ENCODE measurements around the gene ARHGAP15. TPM values are rescaled to one million over a fixed set of nuclear protein-coding genes. Genes with fewer than 3 reads are reported as not detected.

The ARHGAP15 gene
- total and polyA plus RNA-seq, 10 donors, result 55.8 to 219 (median 130) TPM

- TF ChIP-seq CTCF (IDR thresholded peaks at IDR 0.05 in 8 of 11, conservative IDR thresholded peaks at IDR 0.05 in 3 of 11), result no peak
- TF ChIP-seq POLR2AphosphoS5 (IDR thresholded peaks at IDR 0.05), result no peak
- no peak for TF ChIP-seq POLR2A (IDR thresholded peaks at IDR 0.05)
- intact Hi-C loops (cut with DNase I; ENCODE audit: low total_unique reads), result no loop called here
Observed at GRCh38 chr2:143694335-143694734, 565.1 kb downstream of the ARHGAP15 start.

GRCh38 chr2:143696651-143697050, 567.4 kb downstream of the ARHGAP15 start:
- Histone ChIP-seq H3K36me3 (peaks cover 0 to 4% (median 0%) of the 10 kb centered on the region in 6 donors), H3K9me3 (no peaks in the 10 kb centered on the region), H3K27ac (no peak overlapping the region), H3K4me1 (peaks cover 0 to 24% (median 1%) of the 10 kb centered on the region in 6 donors), H3K27me3 (replicated peaks in 1 of 7) (no peaks in the 10 kb centered on the region), H3K4me3 (no peak overlapping the region)
- DNase-seq, result no peak
- no peak for TF ChIP-seq POLR2A (IDR thresholded peaks at IDR 0.05)
- no peak for TF ChIP-seq CTCF (IDR thresholded peaks at IDR 0.05 in 8 of 11, conservative IDR thresholded peaks at IDR 0.05 in 3 of 11)
- TF ChIP-seq POLR2AphosphoS5 (IDR thresholded peaks at IDR 0.05), result no peak
- intact Hi-C loops (cut with DNase I; ENCODE audit: low total_unique reads), result no loop called here

More at GRCh38 chr2:143694335-143694734, 565.1 kb downstream of the ARHGAP15 start:
- WGBS, 5 donors, result 80 to 86% (median 82%) methylated on average over 3 of the region's 3 CpGs
- Histone ChIP-seq H3K27ac (peak overlapping the region in 4 of 8 donors; percentile 1 to 65 (median 38)), H3K9me3 (no peaks in the 10 kb centered on the region), H3K27me3 (replicated peaks in 1 of 7) (no peaks in the 10 kb centered on the region), H3K36me3 (no peaks in the 10 kb centered on the region), H3K4me1 (peaks cover 0 to 28% (median 1%) of the 10 kb centered on the region in 6 donors), H3K4me3 (no peak overlapping the region)
- no peak for DNase-seq

- DNase-seq, result no peak
- Histone ChIP-seq H3K27ac (no peak overlapping the region), H3K4me1 (peaks cover 0 to 24% (median 1%) of the 10 kb centered on the region in 6 donors), H3K9me3 (no peaks in the 10 kb centered on the region), H3K4me3 (no peak overlapping the region), H3K36me3 (peaks cover 0 to 15% (median 2%) of the 10 kb centered on the region in 6 donors), H3K27me3 (replicated peaks in 1 of 7) (no peaks in the 10 kb centered on the region)
- WGBS, 5 donors, result 77 to 97% (median 92%) methylated on average over 1 of the region's 1 CpG
- TF ChIP-seq POLR2A (IDR thresholded peaks at IDR 0.05), result no peak
- no peak for TF ChIP-seq POLR2AphosphoS5 (IDR thresholded peaks at IDR 0.05)
- no peak for TF ChIP-seq CTCF (IDR thresholded peaks at IDR 0.05 in 8 of 11, conservative IDR thresholded peaks at IDR 0.05 in 3 of 11)
- intact Hi-C loops (cut with DNase I; ENCODE audit: low total_unique reads), result no loop called here
Observed at GRCh38 chr2:143697744-143698143, 568.5 kb downstream of the ARHGAP15 start.

GRCh38 chr2:143698352-143698751, 569.1 kb downstream of the ARHGAP15 start:
- H3K9me3 ChIP-seq, result no peaks in the 10 kb centered on the region
- intact Hi-C loops (cut with DNase I; ENCODE audit: low total_unique reads), result no loop called here
- no peak overlapping the region for H3K4me3 ChIP-seq
- no peak overlapping the region for H3K27ac ChIP-seq
- no peaks in the 10 kb centered on the region for H3K27me3 ChIP-seq (replicated peaks in 1 of 7)
- no peak for TF ChIP-seq CTCF (IDR thresholded peaks at IDR 0.05 in 8 of 11, conservative IDR thresholded peaks at IDR 0.05 in 3 of 11)
- H3K4me1 ChIP-seq, result peaks cover 0 to 22% (median 1%) of the 10 kb centered on the region in 6 donors
- DNase-seq, result no peak
- 75 to 87% (median 81%) methylated on average over 2 of the region's 2 CpGs for WGBS, 5 donors
- peaks cover 0 to 21% (median 5%) of the 10 kb centered on the region in 6 donors for H3K36me3 ChIP-seq

All from spleen (tissue), 11 donors.